ENCODE data around the gene ISLR. TPM values are rescaled to one million over a fixed set of nuclear protein-coding genes. Genes with fewer than 3 reads are reported as not detected.
A peak's percentile ranks its signal among the peaks of the same experiment; 100 is the strongest.

The ISLR gene
- total and polyA plus RNA-seq, 2 experiments from 2014 or later, result 0.55 TPM; not detected in 1

DNA sequence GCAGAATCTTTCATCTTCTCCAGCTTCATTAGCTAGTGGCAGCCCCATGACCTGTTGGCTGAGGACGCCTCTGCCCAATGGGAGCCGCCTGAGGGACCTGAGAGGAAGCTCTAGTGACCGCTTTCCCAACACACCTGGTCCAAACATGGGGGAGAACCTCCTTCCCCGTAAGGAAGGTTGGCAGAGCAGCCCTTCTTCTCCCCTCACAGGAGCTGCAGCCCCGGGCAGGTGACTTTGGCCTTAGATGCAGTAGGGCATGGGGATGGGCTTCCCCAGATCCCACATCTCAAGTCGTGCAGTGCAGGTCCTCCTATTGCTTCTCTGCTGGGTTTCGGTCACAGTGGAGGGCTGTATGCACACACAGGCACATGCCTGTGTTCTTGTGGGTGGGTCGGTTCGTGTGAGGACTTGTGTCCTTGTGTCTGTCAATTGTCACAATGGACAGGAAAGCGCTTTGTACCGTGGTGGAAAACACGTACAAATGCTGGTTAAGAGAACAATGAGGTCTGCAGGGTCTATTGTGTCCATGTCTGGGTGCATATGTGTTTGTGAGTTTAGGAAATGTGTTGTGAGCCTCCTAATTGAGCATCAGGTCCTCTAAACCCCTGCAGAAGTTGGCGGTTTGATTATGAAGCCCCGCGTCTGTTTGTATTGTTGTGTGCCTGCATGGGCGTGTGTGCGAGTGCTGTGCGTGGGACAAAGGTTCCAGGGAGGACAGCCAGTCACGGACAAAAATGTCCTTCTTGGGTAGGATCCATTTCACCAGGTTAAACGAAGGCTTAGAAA lies 41.7 kb upstream of the ISLR start:
- Histone ChIP-seq H3K27ac (ENCODE audit: low read depth) (no peak overlapping the region), H3F3A (replicated peaks; ENCODE audit: low read depth) (peaks cover 23% of the 10 kb centered on the region), H2AFZ (no peak overlapping the region), H3K4me1 (ENCODE audit: insufficient read depth) (peaks cover 52% of the 10 kb centered on the region), H3K4me3 (peak overlapping the region; percentile 75), H3K79me2 (replicated peaks; ENCODE audit: insufficient read depth) (no peaks in the 10 kb centered on the region), H3K4me2 (peak overlapping the region; percentile 94), H4K20me1 (replicated peaks; ENCODE audit: insufficient read depth) (no peaks in the 10 kb centered on the region), H3K27me3 (ENCODE audit: insufficient read depth) (peaks cover 98% of the 10 kb centered on the region), H3K9me2 (ENCODE audit: insufficient read depth) (no peaks in the 10 kb centered on the region), H3K36me3 (ENCODE audit: insufficient read depth) (no peaks in the 10 kb centered on the region)
- TF ChIP-seq EZH2 (IDR thresholded peaks at IDR 0.05; ENCODE audit: low read depth, unreplicated experiment), result peak; percentile 84
- TF ChIP-seq, protein P1, sequence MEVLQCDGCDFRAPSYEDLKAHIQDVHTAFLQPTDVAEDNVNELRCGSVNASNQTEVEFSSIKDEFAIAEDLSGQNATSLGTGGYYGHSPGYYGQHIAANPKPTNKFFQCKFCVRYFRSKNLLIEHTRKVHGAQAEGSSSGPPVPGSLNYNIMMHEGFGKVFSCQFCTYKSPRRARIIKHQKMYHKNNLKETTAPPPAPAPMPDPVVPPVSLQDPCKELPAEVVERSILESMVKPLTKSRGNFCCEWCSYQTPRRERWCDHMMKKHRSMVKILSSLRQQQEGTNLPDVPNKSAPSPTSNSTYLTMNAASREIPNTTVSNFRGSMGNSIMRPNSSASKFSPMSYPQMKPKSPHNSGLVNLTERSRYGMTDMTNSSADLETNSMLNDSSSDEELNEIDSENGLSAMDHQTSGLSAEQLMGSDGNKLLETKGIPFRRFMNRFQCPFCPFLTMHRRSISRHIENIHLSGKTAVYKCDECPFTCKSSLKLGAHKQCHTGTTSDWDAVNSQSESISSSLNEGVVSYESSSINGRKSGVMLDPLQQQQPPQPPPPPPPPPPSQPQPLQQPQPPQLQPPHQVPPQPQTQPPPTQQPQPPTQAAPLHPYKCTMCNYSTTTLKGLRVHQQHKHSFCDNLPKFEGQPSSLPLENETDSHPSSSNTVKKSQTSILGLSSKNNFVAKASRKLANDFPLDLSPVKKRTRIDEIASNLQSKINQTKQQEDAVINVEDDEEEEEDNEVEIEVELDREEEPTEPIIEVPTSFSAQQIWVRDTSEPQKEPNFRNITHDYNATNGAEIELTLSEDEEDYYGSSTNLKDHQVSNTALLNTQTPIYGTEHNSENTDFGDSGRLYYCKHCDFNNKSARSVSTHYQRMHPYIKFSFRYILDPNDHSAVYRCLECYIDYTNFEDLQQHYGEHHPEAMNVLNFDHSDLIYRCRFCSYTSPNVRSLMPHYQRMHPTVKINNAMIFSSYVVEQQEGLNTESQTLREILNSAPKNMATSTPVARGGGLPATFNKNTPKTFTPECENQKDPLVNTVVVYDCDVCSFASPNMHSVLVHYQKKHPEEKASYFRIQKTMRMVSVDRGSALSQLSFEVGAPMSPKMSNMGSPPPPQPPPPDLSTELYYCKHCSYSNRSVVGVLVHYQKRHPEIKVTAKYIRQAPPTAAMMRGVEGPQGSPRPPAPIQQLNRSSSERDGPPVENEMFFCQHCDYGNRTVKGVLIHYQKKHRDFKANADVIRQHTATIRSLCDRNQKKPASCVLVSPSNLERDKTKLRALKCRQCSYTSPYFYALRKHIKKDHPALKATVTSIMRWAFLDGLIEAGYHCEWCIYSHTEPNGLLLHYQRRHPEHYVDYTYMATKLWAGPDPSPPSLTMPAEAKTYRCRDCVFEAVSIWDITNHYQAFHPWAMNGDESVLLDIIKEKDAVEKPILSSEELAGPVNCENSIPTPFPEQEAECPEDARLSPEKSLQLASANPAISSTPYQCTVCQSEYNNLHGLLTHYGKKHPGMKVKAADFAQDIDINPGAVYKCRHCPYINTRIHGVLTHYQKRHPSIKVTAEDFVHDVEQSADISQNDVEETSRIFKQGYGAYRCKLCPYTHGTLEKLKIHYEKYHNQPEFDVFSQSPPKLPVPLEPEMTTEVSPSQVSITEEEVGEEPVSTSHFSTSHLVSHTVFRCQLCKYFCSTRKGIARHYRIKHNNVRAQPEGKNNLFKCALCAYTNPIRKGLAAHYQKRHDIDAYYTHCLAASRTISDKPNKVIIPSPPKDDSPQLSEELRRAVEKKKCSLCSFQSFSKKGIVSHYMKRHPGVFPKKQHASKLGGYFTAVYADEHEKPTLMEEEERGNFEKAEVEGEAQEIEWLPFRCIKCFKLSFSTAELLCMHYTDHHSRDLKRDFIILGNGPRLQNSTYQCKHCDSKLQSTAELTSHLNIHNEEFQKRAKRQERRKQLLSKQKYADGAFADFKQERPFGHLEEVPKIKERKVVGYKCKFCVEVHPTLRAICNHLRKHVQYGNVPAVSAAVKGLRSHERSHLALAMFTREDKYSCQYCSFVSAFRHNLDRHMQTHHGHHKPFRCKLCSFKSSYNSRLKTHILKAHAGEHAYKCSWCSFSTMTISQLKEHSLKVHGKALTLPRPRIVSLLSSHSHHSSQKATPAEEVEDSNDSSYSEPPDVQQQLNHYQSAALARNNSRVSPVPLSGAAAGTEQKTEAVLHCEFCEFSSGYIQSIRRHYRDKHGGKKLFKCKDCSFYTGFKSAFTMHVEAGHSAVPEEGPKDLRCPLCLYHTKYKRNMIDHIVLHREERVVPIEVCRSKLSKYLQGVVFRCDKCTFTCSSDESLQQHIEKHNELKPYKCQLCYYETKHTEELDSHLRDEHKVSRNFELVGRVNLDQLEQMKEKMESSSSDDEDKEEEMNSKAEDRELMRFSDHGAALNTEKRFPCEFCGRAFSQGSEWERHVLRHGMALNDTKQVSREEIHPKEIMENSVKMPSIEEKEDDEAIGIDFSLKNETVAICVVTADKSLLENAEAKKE (CRISPR knock-in tag; IDR thresholded peaks at IDR 0.05), result no peak
- Mint-ChIP-seq H3K4me3 (peak overlapping the region; percentile 68), H3K27ac (no peak overlapping the region), H3K36me3 (ENCODE audit: low read depth) (no peaks in the 10 kb centered on the region; the same call in 2 of the 3 replicates), H3K27me3 (ENCODE audit: insufficient read depth, low read depth, poor library complexity) (peaks cover 99% of the 10 kb centered on the region), H3K4me1 (peaks cover 53% of the 10 kb centered on the region), H3K9me3 (peaks cover 6% of the 10 kb centered on the region; the same call in 2 of the 3 replicates)
- ATAC-seq (no peak), DNase-seq (ENCODE audit: low spot score) (peak; percentile 39)

All from GM23338 (cell line).